SK-N-SH (cell line): ENCODE measurements around the gene S100A16. TPM values are rescaled to one million over a fixed set of nuclear protein-coding genes. Genes with fewer than 3 reads are reported as not detected.

ENCODE experiments used
- CTCF ChIA-PET: fragments of 300-600, 350-600 bp; formaldehyde crosslinking; extraction: SDS; loops from one replicate; lab custom pipeline; 2021; lab: Yijun Ruan, JAX
- POLR2A ChIA-PET: fragments of 350-600 bp; sonication (Branson Sonifier 250); formaldehyde crosslinking; extraction: SDS; loops from one replicate; lab custom pipeline; 2020; ENCODE audit warnings: antibody characterized with exemption, inconsistent platforms; lab: Yijun Ruan, JAX
- DNase-seq: peaks from one replicate; pipeline ENCODE4 v3.0.0; 2012
- H2AFZ ChIP-seq: fragments of 200-600 bp; sonication (generic); 2 replicates; pipeline ENCODE4 v1.8.1; 2016; ENCODE audit warnings: antibody characterized with exemption, mild to moderate bottlenecking, low read depth
- H3F3A ChIP-seq: fragments of 200-600 bp; sonication (generic); replicated peaks from 2 replicates; pipeline ENCODE3; 2016; ENCODE audit warnings: antibody characterized with exemption, mild to moderate bottlenecking; ENCODE audit not compliant: insufficient read depth
- H3K27ac ChIP-seq, 2 experiments: fragments of 200-500 bp in 1 of 2; fragments of 200-600 bp in 1 of 2; sonication (Bioruptor generic) in 1 of 2; sonication (generic), shearing (Covaris generic) in 1 of 2; 2 replicates each; pipeline versions ENCODE4 v1.5.1 to v1.6.1; 2014 to 2016; ENCODE audit warnings: low read depth in 2 of 2, inconsistent platforms in 1 of 2, low read length in 1 of 2, mild to moderate bottlenecking in 1 of 2, mixed read lengths in 1 of 2
- H3K27me3 ChIP-seq: fragments of 200-600 bp; sonication (generic), shearing (Covaris generic); 2 replicates; pipeline ENCODE4 v1.6.1; 2016; ENCODE audit warnings: mixed run types; ENCODE audit not compliant: insufficient read depth
- H3K36me3 ChIP-seq, 2 experiments: fragments of 200-500 bp in 1 of 2; fragments of 200-600 bp in 1 of 2; sonication (Bioruptor generic) in 1 of 2; sonication (generic) in 1 of 2; replicated peaks in 1 of 2; 2 replicates each; pipeline versions ENCODE3 to v1.5.1; 2014 to 2016; ENCODE audit warnings: low read length in 1 of 2, mild to moderate bottlenecking in 1 of 2; ENCODE audit not compliant: insufficient read depth in 2 of 2, control insufficient read depth in 1 of 2
- H3K4me1 ChIP-seq, 2 experiments: fragments of 200-500 bp in 1 of 2; fragments of 200-600 bp in 1 of 2; sonication (Bioruptor generic) in 1 of 2; sonication (generic), shearing (Covaris generic) in 1 of 2; 2 replicates each; pipeline versions ENCODE4 v1.5.1 to v1.6.1; 2014 to 2016; ENCODE audit warnings: low read depth in 1 of 2, low read length in 1 of 2, mixed run types in 1 of 2; ENCODE audit not compliant: insufficient read depth in 2 of 2, control insufficient read depth in 1 of 2
- H3K4me2 ChIP-seq: fragments of 200-600 bp; sonication (generic), shearing (Covaris generic); 2 replicates; pipeline ENCODE4 v1.6.1; 2017; ENCODE audit warnings: mixed run types
- H3K4me3 ChIP-seq, 2 experiments: fragments of 200-500 bp in 1 of 2; fragments of 200-600 bp in 1 of 2; sonication (Bioruptor generic) in 1 of 2; sonication (generic), shearing (Covaris generic) in 1 of 2; 2 replicates each; pipeline versions ENCODE4 v1.5.1 to v1.8.1; 2014 to 2016; ENCODE audit warnings: low read depth in 2 of 2, inconsistent platforms in 1 of 2, low read length in 1 of 2, mild to moderate bottlenecking in 1 of 2, mixed read lengths in 1 of 2, moderate library complexity in 1 of 2
- H3K79me2 ChIP-seq: fragments of 200-600 bp; sonication (generic); 2 replicates; pipeline ENCODE4 v1.8.1; 2017; ENCODE audit warnings: mild to moderate bottlenecking; ENCODE audit not compliant: insufficient read depth
- H3K9ac ChIP-seq: fragments of 200-600 bp; sonication (generic); 2 replicates; pipeline ENCODE4 v1.6.1; 2017; ENCODE audit warnings: mixed run types
- H3K9me2 ChIP-seq: fragments of 200-600 bp; sonication (generic); 2 replicates; pipeline ENCODE4 v1.6.1; 2017; ENCODE audit warnings: mixed run types
- H3K9me3 ChIP-seq: fragments of 200-600 bp; sonication (generic); 2 replicates; pipeline ENCODE4 v1.6.1; 2017; ENCODE audit warnings: mixed run types, mild to moderate bottlenecking, moderate library complexity
- H4K20me1 ChIP-seq: fragments of 200-600 bp; sonication (generic); 2 replicates; pipeline ENCODE4 v1.6.1; 2017; ENCODE audit warnings: mild to moderate bottlenecking, mixed run types; ENCODE audit not compliant: insufficient read depth
- CHD2 ChIP-seq: fragments of 150-350 bp; IDR thresholded peaks from 2 replicates; pipeline ENCODE4 v1.6.1; 2018; ENCODE audit warnings: low read length; ENCODE audit not compliant: partially characterized antibody
- ELF1 ChIP-seq: IDR thresholded peaks from 2 replicates; pipeline ENCODE4 v1.4.0; 2012
- FOSL2 ChIP-seq: IDR thresholded peaks from 2 replicates; pipeline ENCODE4 v1.4.0; 2012; ENCODE audit warnings: low read depth, mild to moderate bottlenecking, moderate library complexity, borderline replicate concordance
- FOXJ3 ChIP-seq: sonication (generic); formaldehyde crosslinking; IDR thresholded peaks from 2 replicates; pipeline ENCODE4 v1.5.1; 2020; ENCODE audit warnings: mild to moderate bottlenecking, missing genetic modification reagents
- GABPA ChIP-seq: IDR thresholded peaks from 2 replicates; pipeline ENCODE4 v1.4.0; 2012; ENCODE audit warnings: low read depth, mild to moderate bottlenecking
- GATA2 ChIP-seq: sonication (generic); formaldehyde crosslinking; IDR thresholded peaks from 2 replicates; pipeline ENCODE4 v1.5.0; 2020; ENCODE audit warnings: mild to moderate bottlenecking, missing genetic modification reagents
- MXI1 ChIP-seq: IDR thresholded peaks from 2 replicates; pipeline ENCODE4 v1.6.1; 2012; ENCODE audit warnings: mild to moderate bottlenecking, low read depth, low read length, improper control_type of control experiment
- NFIC ChIP-seq: IDR thresholded peaks from 2 replicates; pipeline ENCODE4 v1.4.0; 2012; ENCODE audit warnings: borderline replicate concordance
- NRF1 ChIP-seq: IDR thresholded peaks from 2 replicates; pipeline ENCODE4 v1.6.1; 2012; ENCODE audit warnings: low read depth, mild to moderate bottlenecking, low read length
- RFX5 ChIP-seq: IDR thresholded peaks from 2 replicates; pipeline ENCODE4 v1.6.1; 2012; ENCODE audit warnings: mild to moderate bottlenecking, improper control_type of control experiment, low read length
- RXRA ChIP-seq: IDR thresholded peaks from 2 replicates; pipeline ENCODE4 v1.4.0; 2012; ENCODE audit warnings: low read depth, mild to moderate bottlenecking, borderline replicate concordance
- SIN3A ChIP-seq: IDR thresholded peaks from 2 replicates; pipeline ENCODE4 v1.6.1; 2012; ENCODE audit warnings: low read depth, mild to moderate bottlenecking, low read length, moderate library complexity, borderline replicate concordance
- SMC3 ChIP-seq: IDR thresholded peaks from 2 replicates; pipeline ENCODE4 v1.6.1; 2012; ENCODE audit warnings: low read depth, low read length, improper control_type of control experiment
- TAF1 ChIP-seq: IDR thresholded peaks from 2 replicates; pipeline ENCODE4 v1.6.1; 2012; ENCODE audit warnings: low read depth, mild to moderate bottlenecking, low read length, moderate library complexity, borderline replicate concordance
- WGBS: methylation state at CpG from one replicate; pipeline ENCODE4 v1.1.6; 2017; ENCODE audit warnings: low lambda C conversion rate; 5-methylcytosine and 5-hydroxymethylcytosine counted together
- polyA plus RNA-seq, 3 experiments: library from polyadenylated mRNA; depleted of rRNA; stranded (reverse); fragments of >200 nt; gene quantifications; 2 replicates each; pipeline ENCODE4 v1.2.3, GENCODE V29; 2012
- TF ChIP-seq, protein P1 (sequence below): IDR thresholded peaks from 2 replicates; pipeline ENCODE4 v1.4.0; 2012; ENCODE audit warnings: low read depth
- TF ChIP-seq, protein P2 (sequence below): IDR thresholded peaks from 2 replicates; pipeline ENCODE4 v1.6.1; 2012; ENCODE audit warnings: mild to moderate bottlenecking, low read depth, low read length, moderate library complexity
- TF ChIP-seq, protein P3 (sequence below): IDR thresholded peaks from 2 replicates; pipeline ENCODE4 v1.4.0; 2012; ENCODE audit warnings: low read depth, borderline replicate concordance
- TF ChIP-seq, protein P4 (sequence below): fragments of 150-350 bp; IDR thresholded peaks from 2 replicates; pipeline ENCODE4 v1.6.1; 2017; ENCODE audit warnings: antibody characterized with exemption, low read length, low read depth, borderline replicate concordance
- TF ChIP-seq, protein P5 (sequence below): IDR thresholded peaks from 2 replicates; pipeline ENCODE4; 2012
- TF ChIP-seq, protein P6 (sequence below): IDR thresholded peaks from 2 replicates; pipeline ENCODE4 v1.4.0; 2012; ENCODE audit warnings: low read depth, borderline replicate concordance

S100A16 gene
- polyA plus RNA-seq, 1 of the 3 experiments (the other 2 are of a cell fraction): 512 TPM

DNA sequence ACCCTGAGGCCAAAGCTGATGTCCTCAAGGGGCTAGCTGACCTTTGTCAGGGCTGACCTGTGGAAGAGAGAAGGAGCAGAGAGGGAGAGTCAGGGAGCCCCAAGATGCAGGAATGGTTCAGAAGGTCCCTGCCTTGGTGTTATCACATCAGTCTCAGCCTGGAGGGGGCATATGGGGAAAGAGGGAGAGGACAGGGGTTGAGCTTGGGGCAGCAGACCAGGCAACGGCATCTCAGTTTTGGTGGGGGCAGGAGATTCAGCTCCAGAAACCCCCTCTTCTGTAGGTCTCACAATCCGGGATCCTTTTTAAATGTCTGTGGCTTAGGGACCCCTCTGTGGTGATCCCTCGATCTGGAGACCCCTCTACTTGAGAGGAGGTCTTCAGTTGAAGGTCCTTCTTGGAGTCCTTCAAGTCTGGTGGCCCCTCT, 13.6 kb upstream of the S100A16 start:
- no peak overlapping the region for H3K4me2 ChIP-seq
- no peak for DNase-seq
- H3K27ac ChIP-seq: no peak overlapping the region
- ChIA-PET CTCF (interaction anchor here (1.2 to 8.3 kb wide), 3 partner anchors 11 to 116 kb away, joined by 6 to 62 read pairs (median 13); partner anchors contain the start of genes S100A14 and S100A16), POLR2A (no interaction called here)
- WGBS: 88% methylated on average over 2 of the region's 3 CpGs
- peaks cover 10 to 11% of the 10 kb centered on the region in 2 experiments; a peak in 2 of 4 replicates for H3K4me1 ChIP-seq
- H3K27me3 ChIP-seq: no peaks in the 10 kb centered on the region
- no peaks in the 10 kb centered on the region for H3K9me2 ChIP-seq
- H3K36me3 ChIP-seq: no peaks in the 10 kb centered on the region
- H3K79me2 ChIP-seq: no peaks in the 10 kb centered on the region
- H3K4me3 ChIP-seq: no peak overlapping the region
- no peak overlapping the region for H2AFZ ChIP-seq
- TF ChIP-seq RFX5 (no peak), SMC3 (no peak), TAF1 (no peak), GABPA (no peak), RXRA (no peak), ELF1 (no peak), GATA2 (CRISPR knock-in tag) (no peak), NFIC (no peak), NRF1 (no peak), FOXJ3 (no peak), CHD2 (no peak), MXI1 (no peak), FOSL2 (no peak), SIN3A (no peak)
- TF ChIP-seq, protein P1, sequence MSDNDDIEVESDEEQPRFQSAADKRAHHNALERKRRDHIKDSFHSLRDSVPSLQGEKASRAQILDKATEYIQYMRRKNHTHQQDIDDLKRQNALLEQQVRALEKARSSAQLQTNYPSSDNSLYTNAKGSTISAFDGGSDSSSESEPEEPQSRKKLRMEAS: no peak
- TF ChIP-seq, protein P2, sequence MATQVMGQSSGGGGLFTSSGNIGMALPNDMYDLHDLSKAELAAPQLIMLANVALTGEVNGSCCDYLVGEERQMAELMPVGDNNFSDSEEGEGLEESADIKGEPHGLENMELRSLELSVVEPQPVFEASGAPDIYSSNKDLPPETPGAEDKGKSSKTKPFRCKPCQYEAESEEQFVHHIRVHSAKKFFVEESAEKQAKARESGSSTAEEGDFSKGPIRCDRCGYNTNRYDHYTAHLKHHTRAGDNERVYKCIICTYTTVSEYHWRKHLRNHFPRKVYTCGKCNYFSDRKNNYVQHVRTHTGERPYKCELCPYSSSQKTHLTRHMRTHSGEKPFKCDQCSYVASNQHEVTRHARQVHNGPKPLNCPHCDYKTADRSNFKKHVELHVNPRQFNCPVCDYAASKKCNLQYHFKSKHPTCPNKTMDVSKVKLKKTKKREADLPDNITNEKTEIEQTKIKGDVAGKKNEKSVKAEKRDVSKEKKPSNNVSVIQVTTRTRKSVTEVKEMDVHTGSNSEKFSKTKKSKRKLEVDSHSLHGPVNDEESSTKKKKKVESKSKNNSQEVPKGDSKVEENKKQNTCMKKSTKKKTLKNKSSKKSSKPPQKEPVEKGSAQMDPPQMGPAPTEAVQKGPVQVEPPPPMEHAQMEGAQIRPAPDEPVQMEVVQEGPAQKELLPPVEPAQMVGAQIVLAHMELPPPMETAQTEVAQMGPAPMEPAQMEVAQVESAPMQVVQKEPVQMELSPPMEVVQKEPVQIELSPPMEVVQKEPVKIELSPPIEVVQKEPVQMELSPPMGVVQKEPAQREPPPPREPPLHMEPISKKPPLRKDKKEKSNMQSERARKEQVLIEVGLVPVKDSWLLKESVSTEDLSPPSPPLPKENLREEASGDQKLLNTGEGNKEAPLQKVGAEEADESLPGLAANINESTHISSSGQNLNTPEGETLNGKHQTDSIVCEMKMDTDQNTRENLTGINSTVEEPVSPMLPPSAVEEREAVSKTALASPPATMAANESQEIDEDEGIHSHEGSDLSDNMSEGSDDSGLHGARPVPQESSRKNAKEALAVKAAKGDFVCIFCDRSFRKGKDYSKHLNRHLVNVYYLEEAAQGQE: no peak
- TF ChIP-seq, protein P3, sequence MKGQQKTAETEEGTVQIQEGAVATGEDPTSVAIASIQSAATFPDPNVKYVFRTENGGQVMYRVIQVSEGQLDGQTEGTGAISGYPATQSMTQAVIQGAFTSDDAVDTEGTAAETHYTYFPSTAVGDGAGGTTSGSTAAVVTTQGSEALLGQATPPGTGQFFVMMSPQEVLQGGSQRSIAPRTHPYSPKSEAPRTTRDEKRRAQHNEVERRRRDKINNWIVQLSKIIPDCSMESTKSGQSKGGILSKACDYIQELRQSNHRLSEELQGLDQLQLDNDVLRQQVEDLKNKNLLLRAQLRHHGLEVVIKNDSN: no peak
- TF ChIP-seq, protein P4, sequence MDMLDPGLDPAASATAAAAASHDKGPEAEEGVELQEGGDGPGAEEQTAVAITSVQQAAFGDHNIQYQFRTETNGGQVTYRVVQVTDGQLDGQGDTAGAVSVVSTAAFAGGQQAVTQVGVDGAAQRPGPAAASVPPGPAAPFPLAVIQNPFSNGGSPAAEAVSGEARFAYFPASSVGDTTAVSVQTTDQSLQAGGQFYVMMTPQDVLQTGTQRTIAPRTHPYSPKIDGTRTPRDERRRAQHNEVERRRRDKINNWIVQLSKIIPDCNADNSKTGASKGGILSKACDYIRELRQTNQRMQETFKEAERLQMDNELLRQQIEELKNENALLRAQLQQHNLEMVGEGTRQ: no peak
- TF ChIP-seq, protein P5, sequence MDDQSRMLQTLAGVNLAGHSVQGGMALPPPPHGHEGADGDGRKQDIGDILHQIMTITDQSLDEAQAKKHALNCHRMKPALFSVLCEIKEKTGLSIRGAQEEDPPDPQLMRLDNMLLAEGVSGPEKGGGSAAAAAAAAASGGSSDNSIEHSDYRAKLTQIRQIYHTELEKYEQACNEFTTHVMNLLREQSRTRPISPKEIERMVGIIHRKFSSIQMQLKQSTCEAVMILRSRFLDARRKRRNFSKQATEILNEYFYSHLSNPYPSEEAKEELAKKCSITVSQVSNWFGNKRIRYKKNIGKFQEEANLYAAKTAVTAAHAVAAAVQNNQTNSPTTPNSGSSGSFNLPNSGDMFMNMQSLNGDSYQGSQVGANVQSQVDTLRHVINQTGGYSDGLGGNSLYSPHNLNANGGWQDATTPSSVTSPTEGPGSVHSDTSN: no peak
- TF ChIP-seq, protein P6, sequence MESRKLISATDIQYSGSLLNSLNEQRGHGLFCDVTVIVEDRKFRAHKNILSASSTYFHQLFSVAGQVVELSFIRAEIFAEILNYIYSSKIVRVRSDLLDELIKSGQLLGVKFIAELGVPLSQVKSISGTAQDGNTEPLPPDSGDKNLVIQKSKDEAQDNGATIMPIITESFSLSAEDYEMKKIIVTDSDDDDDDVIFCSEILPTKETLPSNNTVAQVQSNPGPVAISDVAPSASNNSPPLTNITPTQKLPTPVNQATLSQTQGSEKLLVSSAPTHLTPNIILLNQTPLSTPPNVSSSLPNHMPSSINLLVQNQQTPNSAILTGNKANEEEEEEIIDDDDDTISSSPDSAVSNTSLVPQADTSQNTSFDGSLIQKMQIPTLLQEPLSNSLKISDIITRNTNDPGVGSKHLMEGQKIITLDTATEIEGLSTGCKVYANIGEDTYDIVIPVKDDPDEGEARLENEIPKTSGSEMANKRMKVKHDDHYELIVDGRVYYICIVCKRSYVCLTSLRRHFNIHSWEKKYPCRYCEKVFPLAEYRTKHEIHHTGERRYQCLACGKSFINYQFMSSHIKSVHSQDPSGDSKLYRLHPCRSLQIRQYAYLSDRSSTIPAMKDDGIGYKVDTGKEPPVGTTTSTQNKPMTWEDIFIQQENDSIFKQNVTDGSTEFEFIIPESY: no peak
- no peaks in the 10 kb centered on the region for H4K20me1 ChIP-seq
- no peak overlapping the region for H3K9ac ChIP-seq
- H3K9me3 ChIP-seq: no peaks in the 10 kb centered on the region
- H3F3A ChIP-seq: peaks cover 8% of the 10 kb centered on the region
